IPS-15b (cell line): ENCODE data around the gene LRRC36.

Source experiments
- H3K27me3 ChIP-seq: one replicate; pipeline ENCODE4 v1.6.1; 2013; ENCODE audit warnings: low read length; ENCODE audit not compliant: control insufficient read depth, insufficient read depth
- H3K36me3 ChIP-seq: one replicate; pipeline ENCODE4 v1.6.1; 2013; ENCODE audit warnings: low read length; ENCODE audit not compliant: control insufficient read depth, insufficient read depth
- H3K4me1 ChIP-seq: one replicate; pipeline ENCODE4 v1.6.1; 2013; ENCODE audit warnings: mild to moderate bottlenecking, low read length; ENCODE audit not compliant: control insufficient read depth, insufficient read depth
- H3K4me3 ChIP-seq: one replicate; pipeline ENCODE4 v1.5.1; 2013; ENCODE audit warnings: low read depth, low read length
- H3K9ac ChIP-seq: one replicate; pipeline ENCODE4 v1.6.1; 2013; ENCODE audit warnings: low read depth, mild to moderate bottlenecking, low read length
- H3K9me3 ChIP-seq: one replicate; pipeline ENCODE4 v1.6.1; 2013; ENCODE audit warnings: mild to moderate bottlenecking, low read length; ENCODE audit not compliant: control insufficient read depth, insufficient read depth

The LRRC36 gene

GRCh38 chr16:67426950-67427349 is 100.3 kb downstream of the LRRC36 start:
- no peak overlapping the region for H3K9ac ChIP-seq
- peaks cover 35% of the 10 kb centered on the region for H3K4me1 ChIP-seq
- no peaks in the 10 kb centered on the region for H3K9me3 ChIP-seq
- H3K27me3 ChIP-seq: peaks cover 21% of the 10 kb centered on the region
- H3K36me3 ChIP-seq: no peaks in the 10 kb centered on the region
- no peak overlapping the region for H3K4me3 ChIP-seq

GRCh38 chr16:67428146-67428731 is 101.6 kb downstream of the LRRC36 start:
- H3K4me3 ChIP-seq: no peak overlapping the region
- peaks cover 21% of the 10 kb centered on the region for H3K27me3 ChIP-seq
- H3K9me3 ChIP-seq: no peaks in the 10 kb centered on the region
- peaks cover 38% of the 10 kb centered on the region for H3K4me1 ChIP-seq
- no peaks in the 10 kb centered on the region for H3K36me3 ChIP-seq
- H3K9ac ChIP-seq: no peak overlapping the region

- H3K9me3 ChIP-seq: no peaks in the 10 kb centered on the region
- H3K27me3 ChIP-seq: peaks cover 21% of the 10 kb centered on the region
- peak overlapping the region; percentile 11 for H3K4me3 ChIP-seq
- H3K9ac ChIP-seq: no peak overlapping the region
- H3K4me1 ChIP-seq: peaks cover 34% of the 10 kb centered on the region
- no peaks in the 10 kb centered on the region for H3K36me3 ChIP-seq
Measured at GRCh38 chr16:67429053-67429798, 102.6 kb downstream of the LRRC36 start.

GRCh38 chr16:67429799-67430503 is 103.3 kb downstream of the LRRC36 start:
- Histone ChIP-seq H3K9ac (peak overlapping the region; percentile 4), H3K27me3 (peaks cover 21% of the 10 kb centered on the region), H3K4me1 (peaks cover 27% of the 10 kb centered on the region), H3K36me3 (no peaks in the 10 kb centered on the region), H3K4me3 (peak overlapping the region; percentile 66), H3K9me3 (no peaks in the 10 kb centered on the region)

- peak overlapping the region; percentile 66 for H3K4me3 ChIP-seq
- no peaks in the 10 kb centered on the region for H3K36me3 ChIP-seq
- H3K27me3 ChIP-seq: peaks cover 21% of the 10 kb centered on the region
- H3K9me3 ChIP-seq: no peaks in the 10 kb centered on the region
- peak overlapping the region; percentile 4 for H3K9ac ChIP-seq
- peaks cover 21% of the 10 kb centered on the region for H3K4me1 ChIP-seq
Measured at GRCh38 chr16:67430504-67430976, 103.9 kb downstream of the LRRC36 start.

GRCh38 chr16:67430977-67431774 is 104.6 kb downstream of the LRRC36 start, which contains the start of gene HSD11B2:
Gene HSD11B2 (plus strand): TSS chr16:67431121. CDS start chr16:67431249, 128 bp downstream.
- Histone ChIP-seq H3K27me3 (peaks cover 21% of the 10 kb centered on the region), H3K4me1 (peaks cover 16% of the 10 kb centered on the region), H3K9me3 (no peaks in the 10 kb centered on the region), H3K4me3 (peak within 1 kb of the TSS; percentile 81), H3K9ac (peak within 1 kb of the TSS; percentile 38), H3K36me3 (no peaks in the 10 kb centered on the region)

GRCh38 chr16:67431775-67432505 is 105.3 kb downstream of the LRRC36 start:
- H3K9ac ChIP-seq: peak overlapping the region; percentile 76
- H3K4me3 ChIP-seq: peak overlapping the region; percentile 81
- no peaks in the 10 kb centered on the region for H3K9me3 ChIP-seq
- peaks cover 16% of the 10 kb centered on the region for H3K4me1 ChIP-seq
- H3K27me3 ChIP-seq: peaks cover 19% of the 10 kb centered on the region
- H3K36me3 ChIP-seq: peaks cover 3% of the 10 kb centered on the region

GRCh38 chr16:67432506-67432890 is 105.9 kb downstream of the LRRC36 start:
- H3K36me3 ChIP-seq: peaks cover 9% of the 10 kb centered on the region
- H3K9ac ChIP-seq: peak overlapping the region; percentile 76
- peak overlapping the region; percentile 50 for H3K4me3 ChIP-seq
- H3K27me3 ChIP-seq: peaks cover 19% of the 10 kb centered on the region
- H3K9me3 ChIP-seq: no peaks in the 10 kb centered on the region
- H3K4me1 ChIP-seq: peaks cover 16% of the 10 kb centered on the region

GRCh38 chr16:67433131-67433719 is 106.6 kb downstream of the LRRC36 start:
- Histone ChIP-seq H3K9me3 (no peaks in the 10 kb centered on the region), H3K9ac (no peak overlapping the region), H3K4me3 (peak overlapping the region; percentile 50), H3K36me3 (peaks cover 11% of the 10 kb centered on the region), H3K4me1 (peaks cover 14% of the 10 kb centered on the region), H3K27me3 (peaks cover 19% of the 10 kb centered on the region)
